ENCODE measurements around the gene ADPRS.

ADPRS gene

DNA sequence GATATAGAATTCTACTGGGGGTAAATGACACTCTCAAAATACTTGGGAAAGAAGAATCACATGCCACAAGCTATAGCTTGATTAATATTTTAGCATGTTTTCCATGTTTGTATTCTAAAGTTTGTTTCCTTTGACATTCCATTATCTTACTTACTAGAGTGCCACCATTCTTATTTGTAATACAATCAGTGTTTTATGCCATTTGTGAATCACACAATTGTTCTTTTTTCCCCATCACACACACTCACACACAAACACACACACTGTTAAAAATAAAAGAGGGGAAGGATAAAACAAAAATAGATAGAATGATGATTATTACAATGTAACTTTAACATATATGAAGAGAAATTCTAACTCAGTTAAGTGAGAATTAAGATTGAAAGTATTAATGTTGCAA lies 20.8 kb upstream of the ADPRS start:
- Histone ChIP-seq H4K20me1 (ENCODE audit: insufficient read depth, low read length) (no peaks in the 10 kb centered on the region), H3K9me3 (ENCODE audit: low read length) (no peaks in the 10 kb centered on the region), H3K36me3 (ENCODE audit: insufficient read depth, low read length) (no peaks in the 10 kb centered on the region), H3K9ac (ENCODE audit: low read length) (no peak overlapping the region), H3F3A (ENCODE audit: insufficient read depth, low read length) (no peaks in the 10 kb centered on the region), H3K79me2 (ENCODE audit: insufficient read depth, low read length) (no peaks in the 10 kb centered on the region), H2AFZ (ENCODE audit: low read length) (no peak overlapping the region), H3K4me2 (ENCODE audit: low read length) (no peak overlapping the region), H3K9me2 (ENCODE audit: low read depth, low read length) (no peaks in the 10 kb centered on the region), H3K27ac (ENCODE audit: low read depth, low read length, poor library complexity, severe bottlenecking) (no peak overlapping the region), H3K4me3 (ENCODE audit: low read depth, low read length, poor library complexity, severe bottlenecking) (no peak overlapping the region), H3K27me3 (ENCODE audit: insufficient read depth, low read length) (no peaks in the 10 kb centered on the region), H3K4me1 (ENCODE audit: insufficient read depth, low read length, severe bottlenecking) (no peaks in the 10 kb centered on the region)
- TF ChIP-seq EZH2 (IDR thresholded peaks at IDR 0.05; ENCODE audit: borderline replicate concordance, low read length): no peak
- TF ChIP-seq, protein P1, sequence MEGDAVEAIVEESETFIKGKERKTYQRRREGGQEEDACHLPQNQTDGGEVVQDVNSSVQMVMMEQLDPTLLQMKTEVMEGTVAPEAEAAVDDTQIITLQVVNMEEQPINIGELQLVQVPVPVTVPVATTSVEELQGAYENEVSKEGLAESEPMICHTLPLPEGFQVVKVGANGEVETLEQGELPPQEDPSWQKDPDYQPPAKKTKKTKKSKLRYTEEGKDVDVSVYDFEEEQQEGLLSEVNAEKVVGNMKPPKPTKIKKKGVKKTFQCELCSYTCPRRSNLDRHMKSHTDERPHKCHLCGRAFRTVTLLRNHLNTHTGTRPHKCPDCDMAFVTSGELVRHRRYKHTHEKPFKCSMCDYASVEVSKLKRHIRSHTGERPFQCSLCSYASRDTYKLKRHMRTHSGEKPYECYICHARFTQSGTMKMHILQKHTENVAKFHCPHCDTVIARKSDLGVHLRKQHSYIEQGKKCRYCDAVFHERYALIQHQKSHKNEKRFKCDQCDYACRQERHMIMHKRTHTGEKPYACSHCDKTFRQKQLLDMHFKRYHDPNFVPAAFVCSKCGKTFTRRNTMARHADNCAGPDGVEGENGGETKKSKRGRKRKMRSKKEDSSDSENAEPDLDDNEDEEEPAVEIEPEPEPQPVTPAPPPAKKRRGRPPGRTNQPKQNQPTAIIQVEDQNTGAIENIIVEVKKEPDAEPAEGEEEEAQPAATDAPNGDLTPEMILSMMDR (IDR thresholded peaks at IDR 0.05; ENCODE audit: low read length): no peak

- Histone ChIP-seq H3F3A (ENCODE audit: insufficient read depth, low read length) (no peaks in the 10 kb centered on the region), H2AFZ (ENCODE audit: low read length) (no peak overlapping the region), H3K9me3 (ENCODE audit: low read length) (no peaks in the 10 kb centered on the region), H3K36me3 (ENCODE audit: insufficient read depth, low read length) (no peaks in the 10 kb centered on the region), H3K9me2 (ENCODE audit: low read depth, low read length) (no peaks in the 10 kb centered on the region), H3K27me3 (ENCODE audit: insufficient read depth, low read length) (no peaks in the 10 kb centered on the region), H3K27ac (ENCODE audit: low read depth, low read length, poor library complexity, severe bottlenecking) (no peak overlapping the region), H3K79me2 (ENCODE audit: insufficient read depth, low read length) (no peaks in the 10 kb centered on the region), H4K20me1 (ENCODE audit: insufficient read depth, low read length) (no peaks in the 10 kb centered on the region), H3K9ac (ENCODE audit: low read length) (no peak overlapping the region), H3K4me2 (ENCODE audit: low read length) (no peak overlapping the region), H3K4me3 (ENCODE audit: low read depth, low read length, poor library complexity, severe bottlenecking) (no peak overlapping the region), H3K4me1 (ENCODE audit: insufficient read depth, low read length, severe bottlenecking) (no peaks in the 10 kb centered on the region)
- TF ChIP-seq EZH2 (IDR thresholded peaks at IDR 0.05; ENCODE audit: borderline replicate concordance, low read length): no peak
- TF ChIP-seq, protein P1 (IDR thresholded peaks at IDR 0.05; ENCODE audit: low read length): no peak
Measured at GRCh38 chr1:36068866-36069265, 19.8 kb upstream of the ADPRS start.

DNA sequence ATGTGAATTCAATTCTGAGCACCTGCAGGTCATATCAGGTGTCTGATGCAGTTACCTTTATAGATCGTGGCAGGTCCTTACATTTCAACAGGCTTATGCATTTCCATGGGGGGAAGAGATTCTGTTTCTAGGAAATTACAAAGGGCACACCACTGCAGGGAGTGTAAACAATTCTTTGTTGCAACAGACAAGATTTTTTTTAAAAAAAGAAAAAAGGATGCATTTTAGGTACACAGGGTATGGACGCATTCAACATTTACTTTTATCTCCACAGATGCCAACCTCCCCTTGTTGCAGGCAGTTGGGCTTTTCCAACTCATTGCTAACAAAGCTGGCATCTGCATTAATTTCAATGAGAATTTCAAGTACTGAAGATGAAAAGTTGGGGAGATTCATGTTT lies 18.3 kb upstream of the ADPRS start:
- no peaks in the 10 kb centered on the region for H3K79me2 ChIP-seq (ENCODE audit: insufficient read depth, low read length)
- no peaks in the 10 kb centered on the region for H3K36me3 ChIP-seq (ENCODE audit: insufficient read depth, low read length)
- no peaks in the 10 kb centered on the region for H3K27me3 ChIP-seq (ENCODE audit: insufficient read depth, low read length)
- no peak overlapping the region for H3K27ac ChIP-seq (ENCODE audit: low read depth, low read length, poor library complexity, severe bottlenecking)
- H3K9me3 ChIP-seq (ENCODE audit: low read length): no peaks in the 10 kb centered on the region
- H3K4me2 ChIP-seq (ENCODE audit: low read length): no peak overlapping the region
- H2AFZ ChIP-seq (ENCODE audit: low read length): no peak overlapping the region
- H3K9ac ChIP-seq (ENCODE audit: low read length): no peak overlapping the region
- H3K4me1 ChIP-seq (ENCODE audit: insufficient read depth, low read length, severe bottlenecking): no peaks in the 10 kb centered on the region
- TF ChIP-seq, protein P1 (IDR thresholded peaks at IDR 0.05; ENCODE audit: low read length): no peak
- TF ChIP-seq EZH2 (IDR thresholded peaks at IDR 0.05; ENCODE audit: borderline replicate concordance, low read length): no peak
- no peak overlapping the region for H3K4me3 ChIP-seq (ENCODE audit: low read depth, low read length, poor library complexity, severe bottlenecking)
- no peaks in the 10 kb centered on the region for H3F3A ChIP-seq (ENCODE audit: insufficient read depth, low read length)
- no peaks in the 10 kb centered on the region for H3K9me2 ChIP-seq (ENCODE audit: low read depth, low read length)
- no peaks in the 10 kb centered on the region for H4K20me1 ChIP-seq (ENCODE audit: insufficient read depth, low read length)

Data from OCI-LY1 (cell line).